Activated naive CD4-positive, alpha-beta T cell treated with anti-CD3 and anti-CD28 coated beads, Interleukin-2, amount 50 U/mL, for 24 hours (primary cell): ENCODE measurements around the gene LRRC7.
A peak's percentile ranks its signal among the peaks of the same experiment; 100 is the strongest.

Experiments
- H3K27ac Mint-ChIP-seq: one replicate; pipeline ENCODE4 v1.8.0; 2021; ENCODE audit warnings: mild to moderate bottlenecking, mixed read lengths
- H3K27me3 Mint-ChIP-seq: one replicate; pipeline ENCODE4 v1.8.0; 2021; ENCODE audit warnings: mixed read lengths
- H3K36me3 Mint-ChIP-seq: one replicate; pipeline ENCODE4 v1.8.0; 2021; ENCODE audit warnings: mixed read lengths
- H3K4me1 Mint-ChIP-seq: one replicate; pipeline ENCODE4 v1.8.0; 2021; ENCODE audit warnings: mixed read lengths
- H3K4me3 Mint-ChIP-seq: one replicate; pipeline ENCODE4 v1.8.0; 2021; ENCODE audit warnings: mild to moderate bottlenecking, mixed read lengths
- H3K9me3 Mint-ChIP-seq: one replicate; pipeline ENCODE4 v1.8.0; 2021; ENCODE audit warnings: mixed read lengths

Gene LRRC7

DNA sequence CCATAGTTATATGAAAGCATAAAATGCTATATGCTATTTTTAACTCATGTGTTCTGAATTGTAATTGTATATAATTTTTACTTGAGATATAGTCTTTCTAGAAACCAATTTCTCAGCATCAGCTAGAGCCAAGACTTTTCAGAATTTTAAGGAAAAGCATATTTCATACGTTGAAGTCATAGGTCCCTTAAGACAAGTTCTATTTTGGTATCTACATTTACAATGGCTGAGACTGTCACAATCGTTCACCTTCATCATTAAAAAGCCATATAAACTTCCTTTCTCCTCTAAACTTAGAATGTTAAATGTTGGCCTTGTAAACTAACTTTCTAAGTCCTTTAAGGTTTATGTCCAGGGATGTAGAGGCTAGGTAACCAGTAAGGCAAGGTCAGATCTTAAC lies 533.5 kb downstream of the LRRC7 start:
- Mint-ChIP-seq H3K9me3 (no peaks in the 10 kb centered on the region), H3K4me3 (no peak overlapping the region), H3K27ac (no peak overlapping the region), H3K27me3 (no peaks in the 10 kb centered on the region), H3K36me3 (peaks cover 2% of the 10 kb centered on the region), H3K4me1 (no peaks in the 10 kb centered on the region)

DNA sequence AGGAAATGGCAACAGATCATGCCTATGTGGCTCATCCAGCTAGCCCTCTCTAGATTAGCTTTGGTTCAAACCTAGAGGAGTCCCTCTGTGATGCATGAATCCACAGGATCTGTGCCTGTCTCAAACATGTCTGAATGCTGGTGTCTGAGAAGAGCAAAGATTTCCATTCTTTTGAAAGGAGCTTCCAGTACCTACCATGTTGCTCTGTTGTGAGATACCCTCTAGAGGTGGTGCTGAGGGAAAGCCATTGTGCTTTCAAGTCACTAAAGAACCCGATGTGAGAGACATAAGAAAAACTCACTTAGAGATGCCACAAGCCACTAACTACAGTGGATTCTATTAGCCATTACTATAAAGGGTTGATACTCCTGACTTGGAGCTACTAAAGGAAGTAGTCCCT lies 534.1 kb downstream of the LRRC7 start:
- H3K9me3 Mint-ChIP-seq = no peaks in the 10 kb centered on the region
- H3K36me3 Mint-ChIP-seq = no peaks in the 10 kb centered on the region
- no peaks in the 10 kb centered on the region for H3K4me1 Mint-ChIP-seq
- H3K27ac Mint-ChIP-seq = no peak overlapping the region
- no peaks in the 10 kb centered on the region for H3K27me3 Mint-ChIP-seq
- no peak overlapping the region for H3K4me3 Mint-ChIP-seq

DNA sequence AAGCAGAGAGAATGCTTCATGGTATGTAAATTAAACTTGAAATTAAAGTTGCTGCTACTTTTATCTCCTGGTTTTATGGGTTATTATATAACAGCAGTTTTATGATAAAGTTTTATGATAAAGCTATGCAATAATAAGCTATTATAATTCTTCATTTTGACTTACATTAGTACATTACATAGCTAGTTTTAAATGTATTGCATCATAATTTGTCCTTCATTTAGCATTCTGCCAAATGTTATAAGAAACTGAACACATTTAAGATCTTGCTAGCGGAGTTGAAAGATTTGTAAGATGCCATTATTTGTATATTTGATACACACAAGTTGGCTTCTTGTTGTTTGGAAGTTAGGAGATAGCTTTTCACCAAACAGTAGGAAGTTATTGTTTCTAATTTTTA lies 536.0 kb downstream of the LRRC7 start:
- Mint-ChIP-seq H3K27ac (no peak overlapping the region), H3K9me3 (no peaks in the 10 kb centered on the region), H3K4me3 (no peak overlapping the region), H3K27me3 (no peaks in the 10 kb centered on the region), H3K4me1 (no peaks in the 10 kb centered on the region), H3K36me3 (no peaks in the 10 kb centered on the region)

DNA sequence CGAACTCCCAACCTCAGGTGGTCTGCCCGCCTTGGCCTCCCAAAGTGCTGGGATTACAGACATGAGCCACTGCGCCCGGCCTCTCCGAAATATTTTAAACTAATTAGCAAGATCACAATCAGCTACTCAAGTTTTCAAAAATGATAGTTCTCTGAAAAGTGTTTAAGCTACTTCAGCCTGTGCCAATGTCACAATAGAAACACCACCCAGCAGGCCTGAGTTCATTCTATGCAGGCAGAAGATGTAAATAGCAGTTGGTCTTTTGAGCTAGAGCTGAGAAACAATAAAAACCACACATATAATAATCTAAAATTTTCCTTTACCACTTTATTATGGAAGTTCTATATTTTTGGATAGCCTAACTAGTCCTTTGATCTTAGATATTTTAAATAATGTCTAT lies 541.5 kb downstream of the LRRC7 start:
- H3K4me1 Mint-ChIP-seq = no peaks in the 10 kb centered on the region
- H3K4me3 Mint-ChIP-seq = no peak overlapping the region
- no peak overlapping the region for H3K27ac Mint-ChIP-seq
- peaks cover 2% of the 10 kb centered on the region for H3K27me3 Mint-ChIP-seq
- H3K36me3 Mint-ChIP-seq = no peaks in the 10 kb centered on the region
- H3K9me3 Mint-ChIP-seq = no peaks in the 10 kb centered on the region

DNA sequence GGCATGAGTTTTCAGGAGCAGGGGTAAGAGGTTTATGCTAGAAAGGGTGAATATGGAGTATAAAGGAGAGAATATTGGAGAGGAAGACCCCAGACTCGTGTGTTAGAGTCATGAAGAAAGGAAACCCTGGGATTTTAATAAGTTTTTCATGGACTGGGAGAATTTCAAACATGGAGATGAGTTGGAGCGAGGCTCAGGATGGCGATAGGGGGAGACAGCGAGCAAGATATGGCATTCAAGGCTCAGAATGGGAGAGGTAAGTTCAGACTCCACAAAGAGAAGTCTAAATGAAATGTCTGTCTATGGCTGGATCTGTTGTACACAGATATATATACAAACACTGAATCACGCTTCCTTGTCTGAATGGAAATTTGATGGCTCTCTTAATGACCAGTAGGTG lies 545.1 kb downstream of the LRRC7 start:
- no peaks in the 10 kb centered on the region for H3K4me1 Mint-ChIP-seq
- peaks cover 4% of the 10 kb centered on the region for H3K27me3 Mint-ChIP-seq
- H3K27ac Mint-ChIP-seq = no peak overlapping the region
- no peaks in the 10 kb centered on the region for H3K36me3 Mint-ChIP-seq
- no peaks in the 10 kb centered on the region for H3K9me3 Mint-ChIP-seq
- no peak overlapping the region for H3K4me3 Mint-ChIP-seq

DNA sequence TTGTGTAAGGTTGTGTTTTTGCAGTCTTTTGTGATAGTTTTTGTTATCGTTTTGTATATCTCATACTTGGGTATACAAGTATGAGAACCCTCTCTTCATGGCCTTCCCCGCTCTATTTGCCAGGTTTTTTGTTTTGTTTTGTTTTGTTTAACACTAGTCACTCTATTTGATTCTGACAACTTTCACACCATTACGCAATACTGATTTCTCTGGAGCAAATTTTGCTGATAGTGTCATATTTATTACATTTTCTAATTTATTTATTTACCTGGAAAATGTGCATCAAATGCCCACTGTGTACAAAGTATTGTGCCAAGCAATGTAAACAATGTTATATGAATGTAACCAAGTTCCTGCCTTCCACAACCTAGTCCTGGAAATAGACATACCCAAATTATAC lies 547.6 kb downstream of the LRRC7 start:
- Mint-ChIP-seq H3K9me3 (no peaks in the 10 kb centered on the region), H3K4me1 (no peaks in the 10 kb centered on the region), H3K4me3 (no peak overlapping the region), H3K27ac (no peak overlapping the region), H3K27me3 (peaks cover 5% of the 10 kb centered on the region), H3K36me3 (no peaks in the 10 kb centered on the region)

DNA sequence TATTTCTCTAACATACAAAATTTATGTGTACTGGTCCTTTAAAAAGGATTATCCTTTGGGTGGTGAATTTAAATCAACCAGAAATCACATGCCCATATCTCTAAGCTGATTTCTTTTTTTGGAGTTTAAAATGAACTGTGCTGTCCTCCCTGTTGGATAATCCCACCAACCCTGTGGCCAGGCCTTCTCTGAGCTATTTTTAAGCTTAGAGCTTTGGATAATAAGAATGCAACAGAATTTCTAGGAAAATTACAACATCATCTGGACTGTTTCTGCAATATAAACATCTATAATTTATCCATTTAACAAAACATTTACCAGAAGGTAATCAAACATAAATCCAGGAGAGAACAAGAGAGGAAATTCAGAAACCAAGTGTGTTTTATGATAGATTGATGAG lies 549.3 kb downstream of the LRRC7 start:
- H3K9me3 Mint-ChIP-seq = no peaks in the 10 kb centered on the region
- H3K27me3 Mint-ChIP-seq = peaks cover 5% of the 10 kb centered on the region
- no peak overlapping the region for H3K27ac Mint-ChIP-seq
- no peak overlapping the region for H3K4me3 Mint-ChIP-seq
- no peaks in the 10 kb centered on the region for H3K4me1 Mint-ChIP-seq
- H3K36me3 Mint-ChIP-seq = no peaks in the 10 kb centered on the region

DNA sequence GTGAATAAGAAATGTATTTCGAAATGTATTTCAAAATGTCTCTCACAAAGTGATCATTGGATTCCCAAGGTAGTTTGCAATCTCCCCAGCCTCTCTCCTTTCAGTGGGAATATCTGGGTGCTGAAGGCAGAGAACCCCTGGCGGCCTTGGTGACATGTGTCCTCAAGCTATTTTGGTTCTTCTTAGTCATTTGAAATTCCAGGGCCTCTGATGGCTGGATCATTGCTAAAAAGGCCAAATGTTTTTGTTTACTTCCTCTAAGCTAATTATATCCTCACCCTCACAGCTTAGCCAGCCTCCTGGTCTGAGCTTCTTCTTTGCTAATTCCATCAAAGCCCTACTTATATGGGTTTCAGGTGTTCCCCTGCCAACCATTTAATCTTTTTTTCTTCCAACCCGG lies 566.4 kb downstream of the LRRC7 start:
- Mint-ChIP-seq H3K36me3 (no peaks in the 10 kb centered on the region), H3K4me3 (no peak overlapping the region)

DNA sequence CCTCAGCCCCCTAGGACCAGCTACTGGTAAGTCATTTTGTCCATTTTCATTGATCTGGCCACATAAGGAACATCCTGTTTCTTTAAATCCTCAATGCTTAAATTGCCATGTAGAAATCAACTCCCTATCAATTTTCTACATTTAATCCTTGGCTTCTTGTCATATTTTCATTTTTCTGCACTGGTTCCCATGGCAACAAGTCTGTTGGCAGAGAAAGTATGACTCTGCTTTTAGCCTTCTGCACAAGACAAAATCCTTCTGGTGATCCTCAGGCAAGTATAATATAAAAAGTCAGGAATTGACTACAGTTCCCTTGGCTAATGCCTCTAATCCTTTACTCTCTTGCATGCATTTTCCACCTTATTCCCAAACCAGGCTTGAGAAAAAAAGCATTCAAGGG lies 572.6 kb downstream of the LRRC7 start:
- H3K36me3 Mint-ChIP-seq = no peaks in the 10 kb centered on the region
- H3K4me3 Mint-ChIP-seq = no peak overlapping the region
- H3K27ac Mint-ChIP-seq = no peak overlapping the region
- H3K9me3 Mint-ChIP-seq = no peaks in the 10 kb centered on the region
- no peaks in the 10 kb centered on the region for H3K27me3 Mint-ChIP-seq
- H3K4me1 Mint-ChIP-seq = no peaks in the 10 kb centered on the region

More for the DNA sequence above, 566.4 kb downstream of the LRRC7 start:
- Mint-ChIP-seq H3K9me3 (no peaks in the 10 kb centered on the region), H3K4me1 (no peaks in the 10 kb centered on the region), H3K27ac (no peak overlapping the region), H3K27me3 (peaks cover 1% of the 10 kb centered on the region)

DNA sequence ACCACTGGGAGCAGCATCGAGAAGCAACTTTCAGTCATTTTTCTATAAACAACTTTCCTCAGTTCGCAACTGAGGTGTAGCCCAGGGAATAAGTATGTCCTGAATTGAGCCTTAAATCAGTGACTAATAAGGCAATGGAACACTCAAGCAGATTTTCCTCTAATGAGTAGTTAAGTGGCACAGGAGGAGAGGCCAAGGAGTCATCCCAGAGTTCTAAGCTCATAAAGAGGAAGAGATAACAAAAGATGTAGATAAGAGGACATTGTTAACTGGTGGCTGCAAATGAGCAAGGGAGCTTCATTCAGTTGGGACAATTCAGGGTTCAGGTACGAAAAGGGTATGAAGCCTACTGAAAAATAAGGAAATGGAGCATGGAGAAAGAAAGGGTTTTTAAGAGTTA lies 573.2 kb downstream of the LRRC7 start:
- Mint-ChIP-seq H3K4me1 (no peaks in the 10 kb centered on the region), H3K4me3 (no peak overlapping the region), H3K36me3 (no peaks in the 10 kb centered on the region), H3K9me3 (no peaks in the 10 kb centered on the region), H3K27ac (peak overlapping the region; percentile 36), H3K27me3 (no peaks in the 10 kb centered on the region)

DNA sequence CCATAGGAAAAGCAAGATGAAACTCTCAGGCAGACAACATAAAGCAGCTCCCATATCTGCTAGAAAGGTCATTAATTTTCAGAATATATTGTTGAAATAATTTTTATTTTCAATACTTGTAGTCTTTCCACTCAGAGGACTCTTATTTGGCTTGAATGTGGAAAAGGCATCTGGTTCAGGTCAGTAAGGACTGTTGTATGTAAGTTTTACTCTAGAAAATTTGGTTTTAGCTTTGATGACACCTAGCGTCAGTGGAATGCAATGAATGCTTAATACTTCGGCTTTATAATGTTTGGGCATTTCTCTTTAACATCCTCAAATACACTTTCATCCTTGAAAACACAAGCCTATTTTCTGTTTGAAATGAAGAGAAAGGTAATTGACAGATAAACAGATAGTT lies 574.4 kb downstream of the LRRC7 start:
- Mint-ChIP-seq H3K27me3 (no peaks in the 10 kb centered on the region), H3K4me3 (no peak overlapping the region), H3K4me1 (no peaks in the 10 kb centered on the region), H3K27ac (no peak overlapping the region), H3K36me3 (no peaks in the 10 kb centered on the region), H3K9me3 (no peaks in the 10 kb centered on the region)

DNA sequence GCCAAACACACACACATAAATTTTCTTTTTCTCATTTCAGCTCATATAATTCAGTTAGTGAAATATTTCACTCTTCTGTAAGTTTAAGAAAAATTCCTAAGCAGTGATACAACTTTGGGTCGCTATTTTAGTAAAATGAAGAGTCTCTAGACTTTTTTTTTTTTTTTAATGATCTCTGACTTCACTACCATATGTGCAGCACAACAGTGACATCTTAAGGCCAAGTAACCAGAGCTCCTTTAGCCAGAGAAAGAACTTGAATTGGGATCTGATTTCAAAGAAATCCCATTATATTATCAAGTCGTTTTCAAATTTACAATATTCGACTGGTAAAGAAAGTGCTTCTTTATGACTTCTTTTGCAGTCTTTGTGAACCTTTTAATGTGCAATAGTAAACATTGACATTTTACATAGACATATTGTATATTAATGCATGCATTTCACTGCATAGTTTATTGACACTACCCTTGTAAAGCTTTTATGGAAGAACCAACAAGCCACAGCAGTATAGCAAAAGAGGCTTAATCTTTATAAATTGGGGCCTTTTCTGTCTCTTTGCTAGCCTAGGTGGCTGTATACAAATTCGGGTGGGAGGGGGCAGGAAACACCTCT lies 575.4 kb downstream of the LRRC7 start:
- H3K9me3 Mint-ChIP-seq = no peaks in the 10 kb centered on the region
- H3K4me3 Mint-ChIP-seq = no peak overlapping the region
- no peaks in the 10 kb centered on the region for H3K27me3 Mint-ChIP-seq
- no peak overlapping the region for H3K27ac Mint-ChIP-seq
- H3K36me3 Mint-ChIP-seq = no peaks in the 10 kb centered on the region
- no peaks in the 10 kb centered on the region for H3K4me1 Mint-ChIP-seq

DNA sequence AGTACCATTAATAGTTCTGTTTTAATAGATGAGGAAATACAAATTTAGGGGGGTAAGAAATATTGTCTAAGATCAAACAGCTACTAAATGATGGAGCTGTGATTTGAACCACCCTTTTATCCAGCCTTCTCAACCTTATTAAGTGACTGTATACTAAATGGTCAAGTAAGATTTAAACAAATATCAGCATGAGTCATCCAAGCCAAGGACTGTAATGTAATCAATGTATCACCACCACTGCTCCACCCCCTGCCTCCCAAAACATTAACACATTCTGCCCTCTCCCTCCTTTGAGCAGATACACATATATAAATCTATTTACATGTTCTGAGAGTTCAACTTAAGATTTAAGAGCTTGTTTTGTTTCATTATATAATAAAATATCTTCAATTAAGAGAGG lies 578.8 kb downstream of the LRRC7 start:
- Mint-ChIP-seq H3K9me3 (no peaks in the 10 kb centered on the region), H3K27me3 (no peaks in the 10 kb centered on the region), H3K4me1 (no peaks in the 10 kb centered on the region), H3K36me3 (peaks cover 2% of the 10 kb centered on the region), H3K4me3 (no peak overlapping the region), H3K27ac (no peak overlapping the region)

DNA sequence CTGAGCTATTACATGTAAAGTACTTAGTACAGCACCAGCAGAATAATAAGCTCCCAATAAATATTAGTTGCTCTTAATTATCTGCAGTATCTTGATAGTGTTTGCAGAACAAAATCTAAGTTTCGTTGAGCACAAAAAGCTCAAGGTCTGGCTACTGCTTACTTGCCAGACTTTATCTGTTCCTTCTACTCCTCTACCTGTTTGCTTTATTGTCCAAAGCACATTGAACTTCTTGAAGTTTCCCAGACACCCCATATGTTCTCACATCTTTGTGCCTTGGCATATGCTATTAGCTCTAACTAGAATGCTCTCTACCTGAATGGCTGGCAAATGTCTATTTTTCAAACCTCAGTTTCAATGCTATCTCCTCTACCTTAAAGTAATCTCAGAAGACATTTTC lies 582.7 kb downstream of the LRRC7 start:
- H3K27ac Mint-ChIP-seq = no peak overlapping the region
- no peaks in the 10 kb centered on the region for H3K4me1 Mint-ChIP-seq
- H3K9me3 Mint-ChIP-seq = no peaks in the 10 kb centered on the region
- peaks cover 11% of the 10 kb centered on the region for H3K36me3 Mint-ChIP-seq
- no peak overlapping the region for H3K4me3 Mint-ChIP-seq
- no peaks in the 10 kb centered on the region for H3K27me3 Mint-ChIP-seq

DNA sequence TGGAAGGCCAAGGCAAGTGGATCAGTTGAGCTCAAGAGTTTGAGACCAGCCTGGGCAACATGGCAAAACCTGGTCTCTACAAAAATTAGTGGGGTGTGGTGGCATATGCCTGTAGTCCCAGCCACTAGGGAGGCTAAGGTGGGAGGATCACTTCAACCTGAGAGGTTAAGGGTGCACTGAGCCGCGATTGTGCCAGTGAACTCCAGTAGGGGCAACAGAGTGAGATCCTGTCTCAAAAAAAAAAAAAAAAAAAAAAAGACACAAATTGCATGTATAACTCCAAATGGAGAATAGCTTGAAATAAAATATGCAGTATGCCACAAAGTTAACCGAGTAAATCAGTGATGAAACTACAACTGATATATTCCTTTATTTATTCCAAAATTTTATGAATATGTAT lies 586.0 kb downstream of the LRRC7 start:
- no peaks in the 10 kb centered on the region for H3K27me3 Mint-ChIP-seq
- H3K36me3 Mint-ChIP-seq = peaks cover 11% of the 10 kb centered on the region
- H3K4me3 Mint-ChIP-seq = no peak overlapping the region
- no peaks in the 10 kb centered on the region for H3K9me3 Mint-ChIP-seq
- no peaks in the 10 kb centered on the region for H3K4me1 Mint-ChIP-seq
- no peak overlapping the region for H3K27ac Mint-ChIP-seq

DNA sequence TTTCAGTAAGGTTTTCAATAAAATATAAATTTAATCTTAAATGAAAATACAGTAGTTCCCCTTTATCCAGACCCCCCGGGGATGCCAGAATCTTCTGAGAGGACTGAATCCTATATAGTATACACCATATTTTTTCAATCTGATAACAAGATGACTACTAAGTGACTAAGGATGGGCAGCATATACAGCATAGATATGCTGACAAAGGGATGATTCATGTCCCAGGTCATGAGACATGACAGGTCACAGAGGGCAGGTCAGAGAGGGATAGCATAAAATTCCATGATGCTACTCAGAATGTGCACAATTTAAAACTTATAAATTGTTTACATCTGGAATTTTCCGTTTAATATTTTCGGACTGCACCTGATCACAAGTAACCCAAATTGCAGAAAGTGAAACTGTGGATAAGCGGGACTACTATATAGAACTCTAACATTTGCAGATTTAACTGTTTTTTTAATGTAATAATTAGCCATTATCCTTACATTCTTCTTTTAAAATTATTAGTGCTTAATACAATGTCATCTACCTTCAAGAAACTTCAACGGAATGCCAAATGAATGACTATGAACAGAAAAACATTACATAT lies 588.9 kb downstream of the LRRC7 start:
- Mint-ChIP-seq H3K4me3 (no peak overlapping the region), H3K9me3 (no peaks in the 10 kb centered on the region), H3K27ac (no peak overlapping the region), H3K36me3 (peaks cover 17% of the 10 kb centered on the region), H3K4me1 (no peaks in the 10 kb centered on the region), H3K27me3 (no peaks in the 10 kb centered on the region)

DNA sequence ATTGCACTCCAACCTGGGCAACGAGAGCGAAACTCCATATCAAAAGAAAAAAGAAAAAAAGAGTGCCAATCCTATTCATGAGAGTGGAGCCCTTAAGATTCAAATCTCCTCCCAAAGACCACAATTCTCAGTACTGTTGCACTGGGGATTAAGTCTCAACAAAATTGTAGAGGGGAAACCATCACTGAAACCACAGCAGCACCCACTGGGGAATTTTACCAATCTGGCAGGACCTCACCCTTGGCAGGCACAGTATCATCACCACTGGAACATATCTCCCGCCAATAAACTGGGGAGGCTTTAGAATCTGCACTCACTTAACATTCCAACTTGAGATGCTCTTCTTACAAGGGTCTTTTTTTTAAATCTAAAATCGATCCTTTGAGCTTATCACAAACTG lies 596.6 kb downstream of the LRRC7 start:
- peaks cover 27% of the 10 kb centered on the region for H3K36me3 Mint-ChIP-seq
- H3K27ac Mint-ChIP-seq = no peak overlapping the region
- H3K4me1 Mint-ChIP-seq = no peaks in the 10 kb centered on the region
- H3K9me3 Mint-ChIP-seq = no peaks in the 10 kb centered on the region
- H3K27me3 Mint-ChIP-seq = no peaks in the 10 kb centered on the region
- H3K4me3 Mint-ChIP-seq = no peak overlapping the region
